ENCODE data around the gene FRAT1. TPM values are rescaled to one million over a fixed set of nuclear protein-coding genes. Genes with fewer than 3 reads are reported as not detected.
"Not testable (repeated sequence)": the region's sequence is repeated elsewhere in the genome, so short reads cannot be mapped to it uniquely, and the experiment has no call there.

The FRAT1 gene, protein sequence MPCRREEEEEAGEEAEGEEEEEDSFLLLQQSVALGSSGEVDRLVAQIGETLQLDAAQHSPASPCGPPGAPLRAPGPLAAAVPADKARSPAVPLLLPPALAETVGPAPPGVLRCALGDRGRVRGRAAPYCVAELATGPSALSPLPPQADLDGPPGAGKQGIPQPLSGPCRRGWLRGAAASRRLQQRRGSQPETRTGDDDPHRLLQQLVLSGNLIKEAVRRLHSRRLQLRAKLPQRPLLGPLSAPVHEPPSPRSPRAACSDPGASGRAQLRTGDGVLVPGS
- total RNA-seq: 5.3 TPM
- long read RNA-seq, transcript FRAT1-201 (1 exons, 2,649 nt): major isoform, 44 of 44 reads
- long read RNA-seq, partial matches to known transcripts: 0 of 44 reads
- long read RNA-seq, other reads (novel, unspliced or antisense): 0 of 44 reads

DNA sequence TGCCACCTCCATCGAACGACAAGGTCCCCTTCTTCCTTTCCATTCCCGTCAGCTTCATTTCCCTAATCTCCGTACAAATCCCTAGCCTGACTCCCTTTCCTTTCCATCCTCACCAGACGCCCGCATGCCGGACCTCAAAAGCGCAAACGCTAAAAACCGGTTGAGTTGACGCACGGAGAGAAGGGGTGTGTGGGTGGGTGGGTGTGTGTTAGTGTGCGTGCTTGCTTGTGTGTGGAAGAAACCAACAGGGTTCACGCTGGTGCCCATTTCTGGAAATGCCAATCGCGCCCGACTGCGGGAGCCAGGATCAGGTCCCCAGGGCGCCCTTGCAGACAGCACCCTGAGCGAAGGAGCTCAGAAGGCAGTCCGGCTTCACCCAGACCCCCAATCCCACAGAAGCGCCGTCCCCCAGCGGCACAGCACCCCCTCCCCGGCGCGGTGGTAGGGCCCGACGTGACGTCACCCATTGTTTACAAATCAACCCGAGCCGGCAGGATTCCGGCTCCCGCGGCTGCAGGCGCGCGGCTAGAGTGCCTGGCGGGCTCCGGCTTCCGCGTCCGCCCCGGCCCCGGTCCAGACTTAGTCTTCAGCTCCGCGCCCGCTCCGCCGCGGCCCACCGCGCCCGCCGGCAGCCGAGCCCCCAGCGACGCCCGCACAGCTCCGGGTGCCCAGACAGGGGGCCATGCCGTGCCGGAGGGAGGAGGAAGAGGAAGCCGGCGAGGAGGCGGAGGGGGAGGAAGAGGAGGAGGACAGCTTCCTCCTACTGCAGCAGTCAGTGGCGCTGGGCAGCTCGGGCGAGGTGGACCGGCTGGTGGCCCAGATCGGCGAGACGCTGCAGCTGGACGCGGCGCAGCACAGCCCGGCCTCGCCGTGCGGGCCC is at the start of gene FRAT1:
FRAT1 (plus strand) TSS at position 500 of the 880 bp plus-strand sequence; CDS start at position 683, 183 bp downstream.
- peak; percentile 92 for ATAC-seq (ENCODE audit: poor library complexity)
- intact Hi-C loops (cut with DNase I): no loop called here
- DNase-seq: peak; percentile 96

DNA sequence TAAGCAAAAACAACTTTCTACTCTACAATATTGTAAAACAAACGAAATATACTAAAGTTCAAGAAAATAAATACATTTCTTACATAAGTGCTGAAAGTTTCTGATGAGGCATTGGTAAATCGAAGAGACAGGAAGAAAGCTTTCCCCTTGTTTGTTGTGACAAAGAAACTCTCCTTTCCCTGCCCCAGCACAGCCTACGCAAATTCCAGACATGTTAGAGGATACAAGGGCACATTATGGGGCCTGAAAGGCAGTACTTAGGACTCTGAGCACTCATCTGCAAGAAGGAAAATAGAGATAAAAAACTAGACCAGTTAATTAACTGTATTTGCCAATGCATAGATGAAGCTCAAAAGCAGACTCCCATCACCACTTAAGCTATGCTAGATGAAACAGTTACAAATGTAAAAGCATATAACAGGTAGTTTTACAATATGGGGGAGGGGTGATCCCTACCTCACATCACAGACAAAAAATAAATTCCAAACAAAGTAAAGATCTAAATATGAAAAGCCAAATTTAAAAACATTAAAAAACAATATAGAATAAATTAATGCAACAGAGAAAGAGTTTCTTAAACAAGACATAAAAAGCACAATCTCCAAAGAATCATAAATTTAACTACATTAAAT is 48.4 kb upstream of the FRAT1 start:
- DNase-seq (no peak), ATAC-seq (ENCODE audit: poor library complexity) (no peak)
- intact Hi-C loops (cut with DNase I): no loop called here

DNA sequence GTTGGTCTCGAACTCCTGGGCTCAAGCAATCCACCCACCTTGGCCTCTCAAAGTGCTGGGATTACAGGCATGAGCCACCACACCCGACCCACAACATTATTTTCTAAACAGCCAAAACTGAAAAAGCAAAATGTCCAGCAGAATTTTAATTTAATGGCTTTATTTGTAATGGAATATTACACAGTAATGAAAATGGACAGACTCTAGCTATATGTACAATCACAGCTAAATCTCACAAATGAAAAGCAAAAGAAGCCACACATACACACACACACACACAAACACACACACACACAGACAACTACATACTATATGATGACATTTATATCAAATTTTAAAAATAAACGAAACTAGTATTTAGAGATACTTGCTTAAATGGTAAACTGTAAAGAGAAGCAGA is 45.4 kb upstream of the FRAT1 start:
- DNase-seq: no peak
- intact Hi-C loops (cut with DNase I): no loop called here
- ATAC-seq (ENCODE audit: poor library complexity): no peak

DNA sequence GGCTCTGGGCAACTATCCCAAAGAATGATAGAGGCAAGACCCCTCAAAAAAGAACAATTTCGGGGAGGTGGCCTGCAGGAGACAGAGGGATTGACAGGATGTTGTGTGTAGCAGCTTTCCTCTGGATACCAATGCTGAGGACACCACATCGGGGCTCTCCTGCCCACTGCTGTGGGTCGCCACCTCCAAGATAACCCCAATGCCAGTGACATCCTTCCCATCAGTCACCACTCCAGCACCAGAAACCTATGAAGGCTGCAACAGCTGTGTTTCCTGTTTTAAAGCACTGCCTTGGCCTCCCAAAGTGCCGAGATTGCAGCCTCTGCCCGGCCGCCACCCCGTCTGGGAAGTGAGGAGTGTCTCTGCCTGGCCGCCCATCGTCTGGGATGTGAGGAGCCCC is 44.2 kb upstream of the FRAT1 start:
- intact Hi-C loops (cut with DNase I): no loop called here
- ATAC-seq (ENCODE audit: poor library complexity) (no peak), DNase-seq (no peak)

DNA sequence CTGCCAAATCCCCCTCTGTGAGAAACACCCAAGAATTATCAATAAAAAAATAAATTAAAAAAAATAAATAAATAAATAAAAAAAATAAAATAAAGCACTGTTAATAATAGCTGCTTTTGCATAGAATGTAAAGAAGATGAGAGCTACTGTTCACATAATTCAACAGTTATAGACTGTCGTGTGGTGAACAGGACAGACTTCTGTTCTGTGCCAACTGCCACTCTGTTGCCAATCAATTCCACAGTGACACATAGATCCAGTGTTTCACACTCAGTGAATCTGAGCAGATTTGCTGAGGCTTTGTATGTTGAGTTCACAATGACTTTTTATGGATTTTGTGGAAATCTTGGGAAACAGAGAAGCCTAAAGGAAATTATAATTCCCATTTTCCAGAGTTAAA is 41.5 kb upstream of the FRAT1 start:
- DNase-seq (no peak), ATAC-seq (ENCODE audit: poor library complexity) (no peak)
- intact Hi-C loops (cut with DNase I): no loop called here

DNA sequence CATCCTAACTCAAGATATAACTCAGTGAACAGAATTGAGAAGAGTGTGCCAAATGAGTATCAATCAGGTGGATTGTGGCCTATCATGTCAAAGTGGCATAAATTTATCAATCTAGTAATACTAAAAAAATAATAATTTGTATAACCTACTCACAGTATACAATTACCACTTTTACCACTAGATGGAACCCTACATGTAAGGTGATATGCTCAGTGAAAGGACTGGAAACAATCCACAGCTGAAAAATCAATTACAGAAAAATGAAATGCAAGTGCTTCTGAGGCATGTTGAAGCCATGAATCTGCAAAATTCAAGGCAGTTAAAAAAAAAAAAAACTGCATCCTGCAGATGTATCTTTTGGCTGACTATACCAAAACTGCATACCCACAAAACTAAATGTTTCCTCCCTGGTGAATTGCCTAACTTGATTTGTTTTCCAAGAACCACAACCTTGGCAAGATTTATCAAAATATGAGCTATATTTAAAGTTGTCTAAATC is 40.5 kb upstream of the FRAT1 start:
- peak; percentile 95 for ATAC-seq (ENCODE audit: poor library complexity)
- no peak for DNase-seq
- intact Hi-C loops (cut with DNase I): no loop called here

DNA sequence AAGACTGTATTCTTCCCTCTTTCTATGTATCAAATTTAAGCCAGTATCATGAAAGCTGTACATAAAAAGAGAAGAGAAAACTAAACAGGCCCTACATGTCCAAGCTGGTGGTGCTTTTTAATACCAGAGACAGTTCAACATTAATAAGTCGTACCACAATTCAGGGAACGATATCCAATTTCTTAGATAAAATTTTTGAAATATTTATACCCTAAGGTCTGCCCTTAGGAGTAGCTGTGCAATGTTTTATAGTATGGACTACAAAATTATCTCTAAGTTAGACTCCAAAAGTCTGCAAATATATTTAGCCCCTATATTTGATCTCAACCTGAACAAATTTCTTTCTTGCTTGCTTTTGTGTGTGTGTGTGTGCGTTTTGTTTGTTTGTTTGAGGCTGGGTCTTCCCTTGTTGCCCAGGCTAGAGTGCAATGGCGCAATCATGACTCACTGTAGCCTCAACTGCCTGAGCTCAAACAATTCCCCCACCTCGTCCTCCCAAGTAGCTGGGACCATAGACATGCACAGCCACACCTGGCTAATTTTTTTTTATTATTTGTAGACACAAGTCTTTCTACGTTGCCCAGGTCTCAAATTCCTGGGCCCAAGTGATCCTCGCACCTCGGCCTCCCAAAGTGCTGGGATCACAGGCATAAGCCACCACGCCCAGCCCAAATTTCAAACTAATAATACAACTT is 39.8 kb upstream of the FRAT1 start:
- DNase-seq: no peak
- no peak for ATAC-seq (ENCODE audit: poor library complexity)
- intact Hi-C loops (cut with DNase I): no loop called here

DNA sequence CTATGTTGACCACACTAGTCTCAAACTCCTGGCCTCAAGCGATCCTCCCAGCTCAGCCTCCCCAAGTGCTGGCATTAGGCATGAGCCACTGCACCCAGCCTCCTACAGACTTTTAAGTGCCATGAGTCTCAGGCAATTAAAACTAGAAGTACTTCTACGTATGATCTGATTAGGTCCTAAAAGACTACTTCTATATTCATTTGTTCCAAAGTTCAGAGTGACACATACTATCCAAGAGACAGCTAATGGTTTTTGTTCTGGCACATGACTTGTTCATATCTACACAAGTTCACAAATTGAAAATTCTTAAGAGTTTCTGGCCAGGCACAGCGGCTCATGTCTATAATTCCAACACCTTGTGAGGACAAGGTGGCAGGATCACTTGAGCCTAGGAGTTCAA is 38.3 kb upstream of the FRAT1 start:
- ATAC-seq (ENCODE audit: poor library complexity) (no peak), DNase-seq (no peak)
- intact Hi-C loops (cut with DNase I): no loop called here

DNA sequence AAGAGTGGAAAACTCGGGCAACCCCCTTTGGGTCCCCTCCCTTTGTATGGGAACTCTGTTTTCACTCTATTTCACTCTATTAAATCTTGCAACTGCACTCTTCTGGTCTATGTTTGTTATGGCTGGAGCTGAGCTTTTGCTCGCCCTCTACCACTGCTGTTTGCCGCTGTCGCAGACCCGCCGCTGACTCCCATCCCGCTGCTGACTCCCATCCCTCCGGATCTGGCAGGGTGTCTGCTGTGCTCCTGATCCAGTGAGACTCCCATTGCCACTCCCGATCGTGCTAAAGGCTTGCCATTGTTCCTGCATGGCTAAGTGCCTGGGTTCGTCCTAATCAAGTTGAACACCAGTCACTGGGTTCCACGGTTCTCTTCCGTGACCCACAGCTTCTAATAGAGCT is 29.0 kb upstream of the FRAT1 start:
- intact Hi-C loops (cut with DNase I): loop anchor here (5.0 kb wide), 1 partner anchor 37 kb away; no protein-coding TSS in a partner anchor
- ATAC-seq (ENCODE audit: poor library complexity): not testable (repeated sequence)

DNA sequence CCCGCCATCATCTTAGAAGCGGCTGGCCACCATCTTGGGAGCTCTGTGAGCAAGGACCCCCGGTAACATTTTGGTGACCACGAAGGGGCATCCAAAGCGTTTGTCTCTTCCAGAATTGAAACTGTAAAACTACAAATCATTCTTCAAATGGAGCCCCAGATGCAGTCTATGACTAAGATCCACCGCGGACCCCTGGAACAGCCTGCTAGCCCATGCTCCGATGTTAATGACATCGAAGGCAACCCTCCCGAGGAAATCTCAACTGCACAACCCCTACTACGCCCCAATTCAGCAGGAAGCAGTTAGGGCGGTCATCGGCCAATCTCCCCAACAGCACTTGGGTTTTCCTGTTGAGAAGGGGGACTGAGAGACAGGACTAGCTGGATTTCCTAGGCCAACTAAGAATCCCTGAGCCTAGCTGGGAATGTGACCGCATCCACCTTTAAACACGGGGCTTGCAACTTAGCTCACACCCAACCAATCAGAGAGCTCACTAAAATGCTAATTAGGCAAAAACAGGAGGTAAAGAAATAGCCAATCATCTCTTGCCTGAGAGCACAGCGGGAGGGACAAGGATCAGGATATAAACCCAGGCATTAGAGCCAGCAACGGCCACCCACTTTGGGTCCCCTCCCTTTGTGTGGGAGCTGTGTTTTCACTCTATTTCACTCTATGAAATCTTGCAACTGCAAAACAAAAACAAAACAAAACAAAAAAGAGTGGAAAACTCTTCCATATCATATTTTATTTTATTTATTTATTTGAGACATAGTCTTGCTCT is 28.3 kb upstream of the FRAT1 start:
- not testable (repeated sequence) for ATAC-seq (ENCODE audit: poor library complexity); DNase-seq
- intact Hi-C loops (cut with DNase I): loop anchor here (5.0 kb wide), 1 partner anchor 37 kb away; no protein-coding TSS in a partner anchor

More for the DNA sequence above, 29.0 kb upstream of the FRAT1 start:
- not testable (repeated sequence) for DNase-seq

DNA sequence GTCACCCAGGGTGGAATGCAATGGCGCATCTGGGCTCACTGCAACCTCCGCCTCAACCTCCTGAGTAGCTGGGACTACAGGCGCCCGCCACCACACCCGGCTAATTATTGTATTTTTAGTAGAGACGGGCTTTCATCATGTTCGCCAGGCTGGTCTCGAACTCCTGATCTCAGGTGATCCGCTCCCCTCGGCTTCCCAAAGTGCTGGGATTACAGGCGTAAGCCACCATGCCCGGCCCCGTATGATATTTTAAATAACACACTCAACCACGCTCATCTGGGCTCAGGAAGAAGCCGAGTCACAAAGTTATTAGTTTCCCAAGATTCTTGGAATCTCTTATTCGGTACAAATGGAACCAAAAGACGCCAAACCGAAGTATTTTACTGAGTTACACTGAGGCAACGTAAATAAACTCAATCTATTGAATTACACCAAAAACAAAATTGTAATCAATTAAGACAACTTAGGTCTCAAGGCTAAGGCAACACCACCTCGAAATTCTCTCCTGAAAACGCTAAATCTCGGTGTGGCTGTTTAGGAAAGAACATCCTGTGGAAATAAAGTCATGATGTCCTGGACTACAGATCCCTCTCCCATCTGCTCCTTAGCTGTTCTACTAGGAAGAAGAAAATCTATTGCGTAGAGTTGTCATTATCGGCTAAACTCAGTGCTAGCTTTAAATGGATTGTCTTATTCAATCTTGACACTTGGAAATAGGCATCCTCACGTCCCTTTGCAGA is 27.5 kb upstream of the FRAT1 start:
- no peak for ATAC-seq (ENCODE audit: poor library complexity)
- intact Hi-C loops (cut with DNase I): loop anchor here (5.0 kb wide), 1 partner anchor 36 kb away; no protein-coding TSS in a partner anchor
- no peak for DNase-seq

DNA sequence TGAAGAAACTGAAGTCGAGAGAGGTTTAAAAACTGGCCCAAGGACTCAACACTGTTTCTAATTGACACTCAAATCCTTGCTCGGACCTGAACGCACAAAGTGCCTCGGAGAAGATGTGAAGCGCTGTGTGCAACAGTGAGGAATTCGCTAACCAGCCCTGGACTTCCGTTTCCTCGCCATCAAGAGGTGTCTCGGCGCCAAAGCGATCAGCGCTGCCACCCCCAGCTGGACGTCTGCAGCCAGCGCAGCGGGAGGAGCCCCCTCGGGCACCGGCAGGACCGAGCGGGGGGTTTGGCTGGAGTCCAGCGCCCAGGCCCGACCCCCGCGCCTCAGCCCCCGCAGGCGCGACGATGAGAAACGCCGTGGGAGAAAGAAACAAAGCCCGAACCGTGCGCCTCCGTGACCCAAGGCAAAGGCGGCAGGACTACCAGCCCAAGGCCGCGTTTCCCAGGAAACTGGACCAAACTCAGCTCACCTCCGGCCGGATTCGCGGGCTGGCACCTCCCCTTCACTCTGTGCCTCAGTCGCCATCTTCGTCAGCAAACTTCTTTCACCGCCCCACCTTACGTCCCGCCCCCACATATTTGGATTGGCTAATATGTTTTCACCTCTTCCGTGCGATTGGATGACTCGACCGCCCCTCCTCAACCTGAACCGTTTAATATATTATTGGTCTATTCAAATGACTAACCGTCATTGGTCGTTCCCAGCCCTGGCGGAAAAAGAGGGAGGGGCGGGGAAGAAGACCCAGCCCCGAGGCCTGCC is 26.8 kb upstream of the FRAT1 start, which contains the start of gene ARHGAP19:
ARHGAP19 (minus strand) TSS at position 541 of the 765 bp plus-strand sequence; CDS start at position 531, 10 bp downstream.
- intact Hi-C loops (cut with DNase I): loop anchor here (5.0 kb wide), 1 partner anchor 35 kb away; no protein-coding TSS in a partner anchor
- peak; percentile 96 for DNase-seq

DNA sequence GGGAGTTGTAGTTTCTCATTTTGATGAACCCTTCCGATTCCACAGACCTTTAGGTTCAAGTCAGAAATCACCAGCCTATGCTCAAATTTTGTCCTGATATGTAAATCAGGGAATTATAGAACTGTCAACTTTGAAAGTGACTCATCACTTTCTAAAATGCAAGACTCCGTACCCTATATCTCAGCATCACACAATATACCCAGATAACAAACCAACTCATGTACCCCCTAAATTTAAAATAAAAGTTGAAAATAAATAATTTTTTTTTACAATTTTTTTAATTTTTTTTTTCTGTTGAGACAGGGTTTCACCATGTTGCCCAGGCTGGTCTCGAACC is 26.2 kb upstream of the FRAT1 start:
- DNase-seq: no peak
- intact Hi-C loops (cut with DNase I): loop anchor here (5.0 kb wide), 1 partner anchor 34 kb away; no protein-coding TSS in a partner anchor
- ATAC-seq (ENCODE audit: poor library complexity): no peak

More for the DNA sequence above, 26.8 kb upstream of the FRAT1 start, which contains the start of gene ARHGAP19:
- ATAC-seq (ENCODE audit: poor library complexity): peak; percentile 100

DNA sequence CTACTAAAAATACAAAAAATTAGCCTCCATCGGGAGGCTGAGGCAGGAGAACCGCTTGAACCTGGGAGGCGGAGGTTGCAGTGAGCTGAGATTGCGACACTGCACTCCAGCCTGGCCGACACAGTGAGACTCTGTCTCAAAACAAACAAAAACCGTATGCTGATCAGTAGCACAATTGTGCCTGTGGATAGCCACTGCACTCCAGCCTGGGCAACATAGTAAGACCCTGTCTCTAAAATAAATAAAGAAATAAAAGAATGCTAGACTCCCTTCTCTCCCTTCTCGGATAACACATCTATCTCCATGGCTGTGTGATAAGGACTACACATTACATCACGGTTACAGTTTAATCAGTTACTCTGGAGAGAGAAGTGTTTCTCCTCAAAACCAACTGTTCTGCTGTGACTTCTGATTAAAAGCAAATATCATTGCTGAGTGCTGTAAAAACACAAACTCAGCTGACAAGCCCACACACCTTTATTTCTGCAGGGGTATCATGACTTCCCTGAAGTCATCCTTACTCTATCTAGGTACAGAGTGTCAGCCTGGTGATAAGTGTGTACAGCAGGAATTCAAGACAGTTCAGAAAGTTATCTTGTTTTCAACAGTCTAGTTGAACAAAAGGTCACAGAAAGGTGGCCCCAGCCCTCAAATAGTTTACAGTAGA is 21.4 kb upstream of the FRAT1 start:
- ATAC-seq (ENCODE audit: poor library complexity): no peak
- intact Hi-C loops (cut with DNase I): no loop called here
- DNase-seq: no peak

DNA sequence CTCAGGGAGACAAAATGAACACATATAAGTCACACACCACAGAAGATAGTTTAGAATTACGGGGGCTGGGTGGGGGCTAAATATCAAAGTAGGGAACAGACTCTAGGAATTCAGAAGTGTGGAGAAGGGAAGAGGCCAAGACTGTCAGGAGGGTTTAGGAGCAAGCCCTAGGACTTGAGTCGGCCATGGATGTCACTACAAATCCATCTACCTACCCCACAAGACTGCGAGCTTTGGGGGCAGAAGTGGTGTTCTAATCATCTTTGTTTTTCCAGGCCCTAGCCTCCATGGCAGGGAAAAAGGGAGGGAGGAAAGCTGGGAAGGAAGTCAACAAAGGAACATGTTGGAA is 20.9 kb upstream of the FRAT1 start:
- DNase-seq (no peak), ATAC-seq (ENCODE audit: poor library complexity) (no peak)
- intact Hi-C loops (cut with DNase I): no loop called here

DNA sequence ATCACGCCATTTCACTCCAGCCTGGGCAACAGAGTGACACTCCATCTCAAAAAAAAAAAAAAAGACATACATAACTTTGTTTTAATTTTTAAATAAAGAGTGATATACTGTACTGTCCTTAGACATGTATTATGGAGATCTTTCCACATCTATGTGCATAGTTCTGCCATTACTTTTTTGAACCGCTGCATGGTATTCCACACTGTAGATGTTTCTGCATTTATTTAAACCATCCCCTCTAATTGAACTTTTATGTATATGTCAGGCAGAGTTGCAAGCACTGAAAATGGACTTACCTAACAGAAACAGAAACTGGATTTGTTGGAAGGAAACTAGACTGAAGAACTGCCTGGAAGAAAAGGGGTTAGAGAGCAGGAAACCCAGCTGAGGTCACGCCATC is 18.1 kb upstream of the FRAT1 start:
- intact Hi-C loops (cut with DNase I): no loop called here
- ATAC-seq (ENCODE audit: poor library complexity) (no peak), DNase-seq (no peak)

Measured in Right ventricle myocardium superior (tissue), 1 donor.